Common myeloid progenitor, CD34-positive (primary cell): ENCODE results near the gene UBP1.
"Not testable (repeated sequence)": the region's sequence is repeated elsewhere in the genome, so short reads cannot be mapped to it uniquely, and the experiment has no call there.

ENCODE experiments used
- CTCF ChIA-PET: fragments of 350-600 bp; sonication (Branson Sonifier 250); formaldehyde crosslinking; loops from one replicate; lab custom pipeline; 2021; ENCODE audit warnings: antibody characterized with exemption; lab: Charles Lee
- POLR2A ChIA-PET: fragments of 350-600 bp; sonication (Branson Sonifier 250); formaldehyde crosslinking; loops from one replicate; lab custom pipeline; 2021; ENCODE audit warnings: antibody characterized with exemption; lab: Charles Lee
- DNase-seq, 3 donors: peaks; one replicate each; pipeline versions ENCODE4 v3.0.0 to v3.0.0-alpha.2; 2013
- H3K27ac ChIP-seq, 2 experiments: 1 replicate in 1 of 2; 2 replicates in 1 of 2; pipeline ENCODE4 v1.7.0; 2013; ENCODE audit warnings: inconsistent platforms in 2 of 2, low read length in 2 of 2, mild to moderate bottlenecking in 2 of 2, low read depth in 1 of 2, moderate library complexity in 1 of 2; ENCODE audit not compliant: severe bottlenecking in 2 of 2, insufficient read depth in 1 of 2, poor library complexity in 1 of 2
- H3K27me3 ChIP-seq, 5 experiments: replicated peaks in 2 of 5; 1 replicate in 3 of 5; 2 replicates in 2 of 5; pipeline versions ENCODE4 v1.6.1 to v1.7.0; 2013; ENCODE audit warnings: low read length in 4 of 5, mild to moderate bottlenecking in 2 of 5, moderate library complexity in 2 of 5, inconsistent platforms in 1 of 5; ENCODE audit not compliant: insufficient read depth in 5 of 5, control insufficient read depth in 4 of 5
- H3K36me3 ChIP-seq, 4 experiments: 1 replicate in 2 of 4; 2 replicates in 2 of 4; pipeline versions ENCODE4 v1.6.1 to v1.7.0; 2013; ENCODE audit warnings: low read length in 3 of 4, control low read depth in 1 of 4, mild to moderate bottlenecking in 1 of 4; ENCODE audit not compliant: control insufficient read depth in 4 of 4, insufficient read depth in 4 of 4
- H3K4me1 ChIP-seq, 4 experiments: 1 replicate in 3 of 4; 2 replicates in 1 of 4; pipeline versions ENCODE4 v1.6.1 to v1.7.1; 2013; ENCODE audit warnings: low read length in 3 of 4, mild to moderate bottlenecking in 3 of 4, control low read depth in 1 of 4, inconsistent platforms in 1 of 4, moderate library complexity in 1 of 4; ENCODE audit not compliant: control insufficient read depth in 4 of 4, insufficient read depth in 4 of 4; ENCODE audit errors: control extremely low read depth in 1 of 4
- H3K4me3 ChIP-seq, 7 experiments: 1 replicate in 4 of 7; 2 replicates in 3 of 7; pipeline versions ENCODE4 v1.5.1 to v1.7.0; 2013; ENCODE audit warnings: mild to moderate bottlenecking in 7 of 7, low read length in 6 of 7, moderate library complexity in 6 of 7, inconsistent platforms in 2 of 7, low read depth in 2 of 7, control low read depth in 1 of 7; ENCODE audit not compliant: insufficient read depth in 4 of 7, control insufficient read depth in 1 of 7; ENCODE audit errors: extremely low read depth in 1 of 7
- H3K9me3 ChIP-seq, 5 experiments: 1 replicate in 4 of 5; 2 replicates in 1 of 5; pipeline versions ENCODE4 v1.6.1 to v1.7.1; 2013; ENCODE audit warnings: low read length in 4 of 5, mild to moderate bottlenecking in 2 of 5, inconsistent platforms in 1 of 5, low read depth in 1 of 5, moderate library complexity in 1 of 5; ENCODE audit not compliant: control insufficient read depth in 4 of 5, insufficient read depth in 2 of 5; ENCODE audit errors: control extremely low read depth in 1 of 5
- WGBS: methylation state at CpG from one replicate; pipeline ENCODE4 v1.1.5; 2013; ENCODE audit not compliant: insufficient coverage; 5-methylcytosine and 5-hydroxymethylcytosine counted together

Gene UBP1

DNA sequence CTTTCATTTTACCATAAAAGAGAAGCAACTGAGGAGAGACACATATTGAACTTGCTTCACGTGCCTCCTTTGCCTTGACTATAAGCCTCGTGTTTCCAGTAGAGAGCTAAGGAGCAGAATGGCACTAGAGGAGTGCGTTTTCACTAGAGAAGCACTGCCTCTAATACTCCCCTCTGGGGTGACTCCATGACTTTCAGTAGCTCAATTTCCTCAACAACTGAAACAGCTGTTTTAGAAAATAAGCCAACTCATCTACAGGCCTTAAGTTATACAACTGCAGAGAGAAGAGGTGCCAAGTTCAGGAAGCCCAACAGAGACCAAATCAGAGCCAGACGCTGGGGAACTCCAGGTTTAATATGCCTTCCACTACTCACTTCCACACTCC, 1.9 kb downstream of the UBP1 start:
- H3K27me3 ChIP-seq = no peaks in the 10 kb centered on the region
- CTCF ChIA-PET = interaction anchor here (1.1 to 2.0 kb wide), 4 partner anchors 9 to 349 kb away, joined by 3 to 10 read pairs (median 4); no protein-coding TSS in a partner anchor
- 0% methylated on average over 1 of the region's 4 CpGs for WGBS
- H3K27ac ChIP-seq = peak overlapping the region in 1 of 2 experiments; percentile 79
- H3K4me1 ChIP-seq = peaks cover 23 to 41% (median 29%) of the 10 kb centered on the region in 4 experiments
- no peaks in the 10 kb centered on the region for H3K9me3 ChIP-seq
- peak; percentile 38 to 79 (median 78) for DNase-seq
- H3K36me3 ChIP-seq = no peaks in the 10 kb centered on the region
- H3K4me3 ChIP-seq = peak overlapping the region in 6 of 7 experiments; percentile 85 to 97 (median 93)
- POLR2A ChIA-PET = interaction anchor here (0.6 to 2.0 kb wide), 3 partner anchors 11 to 733 kb away, joined by 3 to 8 read pairs (median 3); no protein-coding TSS in a partner anchor

- WGBS = 92% methylated on average over 2 of the region's 3 CpGs
- Histone ChIP-seq H3K4me3 (peak overlapping the region in 6 of 7 experiments; percentile 85 to 97 (median 93)), H3K27me3 (no peaks in the 10 kb centered on the region), H3K4me1 (peaks cover 23 to 41% (median 29%) of the 10 kb centered on the region in 4 experiments), H3K27ac (peak overlapping the region in 1 of 2 experiments; percentile 79), H3K9me3 (no peaks in the 10 kb centered on the region), H3K36me3 (no peaks in the 10 kb centered on the region)
- no peak for DNase-seq
- ChIA-PET CTCF (interaction anchor here (0.9 to 2.0 kb wide), 3 partner anchors 9 to 350 kb away, joined by 3 to 10 read pairs (median 4); no protein-coding TSS in a partner anchor), POLR2A (interaction anchor here (0.6 to 2.0 kb wide), 2 partner anchors 10 to 732 kb away, joined by 3 to 8 read pairs; no protein-coding TSS in a partner anchor)
Measured at GRCh38 chr3:33437556-33438283, 2.5 kb downstream of the UBP1 start.

DNA sequence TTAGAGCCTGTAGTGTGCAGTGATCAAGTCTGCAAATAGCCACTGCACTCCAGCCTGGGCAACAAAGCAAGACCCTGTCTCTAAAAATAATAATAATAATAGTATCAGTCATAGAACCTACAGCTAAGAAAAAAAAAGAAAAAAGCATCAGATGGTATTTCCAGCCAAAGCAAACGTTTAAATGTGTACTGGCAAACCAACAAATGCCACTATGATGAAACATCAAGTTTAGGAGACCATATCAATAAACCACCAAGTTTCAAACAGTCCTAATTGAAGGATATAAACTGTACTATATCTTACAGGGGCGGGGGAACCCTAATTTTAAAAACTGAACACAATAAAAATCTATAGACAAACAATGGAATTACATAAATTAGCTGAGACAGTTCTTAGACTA, 6.4 kb downstream of the UBP1 start:
- POLR2A ChIA-PET = no interaction called here

GRCh38 chr3:33430571-33430970, 9.6 kb downstream of the UBP1 start:
- H3K4me1 ChIP-seq = peaks cover 0 to 3% (median 3%) of the 10 kb centered on the region in 4 experiments
- no peak overlapping the region for H3K4me3 ChIP-seq
- H3K9me3 ChIP-seq = no peaks in the 10 kb centered on the region
- H3K27ac ChIP-seq = no peak overlapping the region
- WGBS = 98% methylated on average over 4 of the region's 4 CpGs
- no peaks in the 10 kb centered on the region for H3K27me3 ChIP-seq
- DNase-seq = no peak
- ChIA-PET CTCF (interaction anchor here (1.0 to 2.7 kb wide), 2 partner anchors 8 to 10 kb away, joined by 3 to 10 read pairs; no protein-coding TSS in a partner anchor), POLR2A (no interaction called here)
- peaks cover 0 to under 1% (median under 1%) of the 10 kb centered on the region in 4 experiments for H3K36me3 ChIP-seq

More for the DNA sequence above, 6.4 kb downstream of the UBP1 start:
- CTCF ChIA-PET = interaction anchor here (0.6 to 1.2 kb wide), 2 partner anchors 14 to 103 kb away, joined by 3 to 4 read pairs; no protein-coding TSS in a partner anchor
- Histone ChIP-seq H3K27ac (no peak overlapping the region), H3K4me1 (peaks cover 15 to 25% (median 19%) of the 10 kb centered on the region in 4 experiments), H3K9me3 (no peaks in the 10 kb centered on the region), H3K36me3 (no peaks in the 10 kb centered on the region), H3K4me3 (no peak overlapping the region), H3K27me3 (no peaks in the 10 kb centered on the region)
- DNase-seq = no peak
- WGBS = no CpG with 5 or more reads among the region's 2 CpGs

DNA sequence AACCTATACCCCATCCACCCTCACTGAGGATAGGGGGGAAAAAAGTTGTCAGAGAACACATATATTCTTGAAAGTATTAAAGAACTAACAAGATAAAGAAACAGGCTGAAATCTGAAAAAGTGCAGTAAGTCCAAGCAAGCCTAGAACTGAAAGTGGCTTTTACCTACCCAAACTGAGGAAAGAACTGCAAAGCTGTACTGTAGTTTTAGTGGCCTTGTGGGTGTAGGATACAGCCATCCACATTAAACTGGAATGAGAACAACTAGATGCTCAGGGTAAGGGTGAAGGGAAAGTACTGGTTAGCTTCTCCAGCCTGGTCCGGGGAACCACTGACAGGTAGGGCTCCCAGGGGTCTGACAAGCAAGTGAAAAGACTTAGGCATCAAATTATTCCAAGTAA, 10.1 kb downstream of the UBP1 start:
- ChIA-PET POLR2A (no interaction called here), CTCF (interaction anchor here (0.9 to 2.7 kb wide), 4 partner anchors 8 to 44 kb away, joined by 3 to 10 read pairs (median 3); no protein-coding TSS in a partner anchor)
- Histone ChIP-seq H3K27me3 (no peaks in the 10 kb centered on the region), H3K4me1 (peaks cover 0 to 3% (median 1%) of the 10 kb centered on the region in 4 experiments), H3K36me3 (peaks cover 0 to 4% (median 2%) of the 10 kb centered on the region in 4 experiments), H3K27ac (no peak overlapping the region), H3K4me3 (no peak overlapping the region), H3K9me3 (no peaks in the 10 kb centered on the region)
- no CpG with 5 or more reads among the region's 1 CpG for WGBS
- no peak for DNase-seq

GRCh38 chr3:33429306-33429705, 10.9 kb downstream of the UBP1 start:
- H3K36me3 ChIP-seq = peaks cover 0 to 11% (median 2%) of the 10 kb centered on the region in 4 experiments
- no CpG with 5 or more reads among the region's 2 CpGs for WGBS
- H3K4me1 ChIP-seq, POLR2A ChIA-PET, H3K27ac ChIP-seq, DNase-seq, H3K4me3 ChIP-seq, H3K27me3 ChIP-seq, H3K9me3 ChIP-seq: not testable (repeated sequence)
- CTCF ChIA-PET = interaction anchor here (0.9 to 2.7 kb wide), 3 partner anchors 9 to 43 kb away, joined by 3 to 10 read pairs (median 3); no protein-coding TSS in a partner anchor
